HepG2 (cell line): ENCODE data around the gene MC1R. TPM values are rescaled to one million over a fixed set of nuclear protein-coding genes. Genes with fewer than 3 reads are reported as not detected.

Experiments
- AHDC1 ChIP-seq: sonication (generic); formaldehyde crosslinking; IDR thresholded peaks from 2 replicates; pipeline ENCODE4 v1.5.1; 2020; ENCODE audit warnings: mild to moderate bottlenecking, missing genetic modification reagents, borderline replicate concordance
- CCAR2 ChIP-seq: fragments of 200-400 bp; formaldehyde crosslinking; optimal IDR thresholded peaks from 2 replicates; pipeline ENCODE3; 2018; ENCODE audit warnings: low read depth, mild to moderate bottlenecking, low read length, moderate library complexity
- CREM ChIP-seq, 2 experiments: sonication (generic) in 1 of 2; formaldehyde crosslinking in 1 of 2; IDR thresholded peaks; 2 replicates each; pipeline versions ENCODE4 v1.4.0 to v1.6.1; 2016 to 2020; ENCODE audit warnings: antibody characterized with exemption in 1 of 2, mild to moderate bottlenecking in 1 of 2, missing genetic modification reagents in 1 of 2
- HNRNPK ChIP-seq: fragments of 200-400 bp; formaldehyde crosslinking; IDR thresholded peaks from 2 replicates; pipeline ENCODE4 v1.6.1; 2018; ENCODE audit warnings: low read length, low read depth, moderate library complexity, mild to moderate bottlenecking; ENCODE audit not compliant: poor library complexity, severe bottlenecking
- MLXIP ChIP-seq: sonication (generic); formaldehyde crosslinking; IDR thresholded peaks from 2 replicates; pipeline ENCODE4 v1.9.0; 2021; ENCODE audit warnings: missing genetic modification reagents, borderline replicate concordance
- SAP130 ChIP-seq: IDR thresholded peaks from 2 replicates; pipeline ENCODE4 v1.6.1; 2016; ENCODE audit warnings: low read depth
- SP4 ChIP-seq: sonication (generic); formaldehyde crosslinking; IDR thresholded peaks from 2 replicates; pipeline ENCODE4 v1.8.1; 2023; ENCODE audit warnings: mild to moderate bottlenecking, missing genetic modification reagents
- UBTF ChIP-seq: sonication (generic); formaldehyde crosslinking; IDR thresholded peaks from 2 replicates; pipeline ENCODE4 v1.4.0; 2020; ENCODE audit warnings: mild to moderate bottlenecking, missing genetic modification reagents
- ZBTB44 ChIP-seq: sonication (generic); formaldehyde crosslinking; IDR thresholded peaks from 2 replicates; pipeline ENCODE4 v1.4.0; 2020; ENCODE audit warnings: missing genetic modification reagents
- ZNF225 ChIP-seq: sonication (generic); formaldehyde crosslinking; IDR thresholded peaks from 2 replicates; pipeline ENCODE4 v1.4.0; 2020; ENCODE audit warnings: mild to moderate bottlenecking, missing genetic modification reagents
- ZNF251 ChIP-seq: sonication (generic); formaldehyde crosslinking; IDR thresholded peaks from 2 replicates; pipeline ENCODE4 v1.9.0; 2021; ENCODE audit warnings: mild to moderate bottlenecking, missing genetic modification reagents
- ZNF317 ChIP-seq: sonication (generic); formaldehyde crosslinking; IDR thresholded peaks from 2 replicates; pipeline ENCODE4 v1.5.0; 2020; ENCODE audit warnings: mild to moderate bottlenecking, missing genetic modification reagents
- ZNF44 ChIP-seq: sonication (generic); formaldehyde crosslinking; IDR thresholded peaks from 2 replicates; pipeline ENCODE4 v1.5.1; 2020; ENCODE audit warnings: mild to moderate bottlenecking, missing genetic modification reagents
- ZNF768 ChIP-seq: sonication (generic); formaldehyde crosslinking; IDR thresholded peaks from 2 replicates; pipeline ENCODE4 v1.4.0; 2020; ENCODE audit warnings: missing genetic modification reagents
- ZNF775 ChIP-seq: sonication (generic); formaldehyde crosslinking; IDR thresholded peaks from 2 replicates; pipeline ENCODE4 v1.4.0; 2020; ENCODE audit warnings: missing genetic modification reagents, mild to moderate bottlenecking, moderate library complexity, borderline replicate concordance
- ZNF878 ChIP-seq: sonication (generic); formaldehyde crosslinking; IDR thresholded peaks from 2 replicates; pipeline ENCODE4 v1.8.1; 2023; ENCODE audit warnings: mild to moderate bottlenecking, missing genetic modification reagents, moderate library complexity
- polyA plus RNA-seq, 8 experiments: library from polyadenylated mRNA; depleted of rRNA in 3 of 8; stranded (reverse) in 7 of 8; unstranded in 1 of 8; fragments of >200 nt; fragmentation: Illumina TruSeq in 4 of 8; extraction: Trizol in 4 of 8; gene quantifications; 2 replicates each; pipeline versions ENCODE4 v1.2.1 to v1.2.3, GENCODE V29; 2011 to 2016; ENCODE audit warnings: low read depth in 4 of 8, missing spikeins in 1 of 8, mixed read lengths in 1 of 8; ENCODE audit not compliant: insufficient read depth in 1 of 8
- total RNA-seq, 5 experiments: library from RNA; depleted of rRNA; stranded (reverse); fragments of >200 nt; fragmentation: Illumina TruSeq; extraction: Trizol; gene quantifications; 2 replicates each; pipeline ENCODE4 v1.2.3, GENCODE V29; 2016; ENCODE audit warnings: low read depth in 1 of 5

Gene MC1R
- total and polyA plus RNA-seq, 2 of the 13 experiments (the other 11 are each of a cell fraction or from before 2014, with no cell fraction given) = 9.1 to 14.8 TPM

GRCh38 chr16:89922477-89922883, 3.8 kb downstream of the MC1R start (continued):
- TF ChIP-seq MLXIP (CRISPR knock-in tag) (peak; percentile 74; the same call in 1 of the 2 replicates), ZNF775 (CRISPR knock-in tag) (no peak), HNRNPK (no peak), CCAR2 (peak; percentile 31), AHDC1 (CRISPR knock-in tag) (no peak; the same call in 1 of the 2 replicates), ZBTB44 (CRISPR knock-in tag) (no peak), SAP130 (CRISPR knock-in tag) (peak; percentile 60; the same call in 1 of the 2 replicates), ZNF251 (CRISPR knock-in tag) (no peak), ZNF44 (CRISPR knock-in tag) (peak; percentile 69; the same call in 1 of the 2 replicates), UBTF (CRISPR knock-in tag) (no peak), ZNF768 (no peak; the same call in 1 of the 2 replicates), SP4 (no peak), ZNF317 (CRISPR knock-in tag) (peak; percentile 60; the same call in 1 of the 2 replicates), CREM (IDR thresholded peaks at IDR 0.05) (0 out of 2 replicates have a peak, but pooled peaks have one; percentile 2), CREM (CRISPR knock-in tag; IDR thresholded peaks at IDR 0.05) (no peak), ZNF878 (peak; percentile 22; the same call in 1 of the 2 replicates), ZNF225 (peak; percentile 26; the same call in 1 of the 2 replicates)
